GM12865 (cell line): ENCODE results near the gene SMC6.

Experiments
- DNase-seq: peaks from one replicate; pipeline ENCODE4 v3.0.0; 2010; ENCODE audit warnings: low read depth
- H3K4me3 ChIP-seq: 2 replicates; pipeline ENCODE4 v1.5.1; 2011; ENCODE audit warnings: mild to moderate bottlenecking, low read depth, low read length, control low read depth
- CTCF ChIP-seq: IDR thresholded peaks from 2 replicates; pipeline ENCODE4 v1.5.1; 2011; ENCODE audit warnings: low read length, control low read depth, low read depth, inconsistent platforms; ENCODE audit not compliant: insufficient read depth; ENCODE audit errors: missing control alignments

Gene SMC6

GRCh38 chr2:17786727-17787126 is 33.1 kb upstream of the SMC6 start:
- no peak for DNase-seq
- no peak for TF ChIP-seq CTCF

GRCh38 chr2:17781482-17781881 is 27.9 kb upstream of the SMC6 start:
- DNase-seq = no peak
- no peak for TF ChIP-seq CTCF
- no peak overlapping the region for H3K4me3 ChIP-seq

More at GRCh38 chr2:17786727-17787126, 33.1 kb upstream of the SMC6 start:
- H3K4me3 ChIP-seq = no peak overlapping the region

- no peak overlapping the region for H3K4me3 ChIP-seq
- no peak for TF ChIP-seq CTCF
- no peak for DNase-seq
Measured at GRCh38 chr2:17780546-17780945, 26.9 kb upstream of the SMC6 start.

- no peak overlapping the region for H3K4me3 ChIP-seq
- no peak for DNase-seq
- no peak for TF ChIP-seq CTCF
Measured at GRCh38 chr2:17772532-17772931, 18.9 kb upstream of the SMC6 start.

DNA sequence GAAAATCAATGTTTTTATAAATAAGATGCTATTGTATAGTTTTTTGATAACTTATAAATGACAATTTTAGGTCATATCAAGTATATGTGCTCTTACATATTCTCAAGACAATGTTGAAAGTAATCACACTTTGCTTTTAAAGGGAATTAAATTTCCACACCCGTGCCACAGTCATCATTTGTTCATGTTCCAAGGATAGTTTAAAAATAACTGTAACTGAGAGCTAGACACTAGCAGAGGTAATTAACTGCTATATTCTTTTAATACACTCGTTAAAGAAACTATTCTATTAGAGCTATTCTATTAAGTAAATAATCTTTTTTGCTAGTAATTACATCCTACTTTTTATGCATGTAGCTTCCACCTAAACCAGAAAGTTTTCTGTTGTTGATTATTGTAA is 18.3 kb upstream of the SMC6 start:
- H3K4me3 ChIP-seq = no peak overlapping the region
- DNase-seq = no peak
- TF ChIP-seq CTCF = no peak

DNA sequence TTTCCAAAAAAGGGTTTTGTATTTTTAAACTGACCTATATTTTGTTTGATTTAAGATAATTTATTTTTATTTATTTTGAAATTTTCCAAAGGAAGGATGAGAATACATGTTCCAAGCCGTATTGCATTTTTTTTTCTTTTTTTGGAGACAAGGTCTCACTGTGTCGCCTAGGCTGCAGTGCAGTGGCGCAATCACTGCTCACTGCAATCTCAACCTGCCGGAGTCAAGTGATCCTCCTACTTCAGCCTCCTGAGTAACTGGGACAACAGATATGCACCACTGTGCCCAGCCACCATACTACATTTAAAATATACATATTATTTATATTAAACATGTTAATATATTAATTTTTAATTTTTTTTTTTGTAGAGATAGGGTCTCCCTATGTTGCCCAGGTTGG is 15.3 kb upstream of the SMC6 start:
- no peak overlapping the region for H3K4me3 ChIP-seq
- no peak for DNase-seq
- TF ChIP-seq CTCF = no peak

GRCh38 chr2:17765398-17765797 is 11.8 kb upstream of the SMC6 start:
- TF ChIP-seq CTCF = no peak

More at GRCh38 chr2:17765398-17765797, 11.8 kb upstream of the SMC6 start:
- no peak overlapping the region for H3K4me3 ChIP-seq
- no peak for DNase-seq
